Measurements from ENCODE around the gene IRAK1BP1.

Gene IRAK1BP1, protein sequence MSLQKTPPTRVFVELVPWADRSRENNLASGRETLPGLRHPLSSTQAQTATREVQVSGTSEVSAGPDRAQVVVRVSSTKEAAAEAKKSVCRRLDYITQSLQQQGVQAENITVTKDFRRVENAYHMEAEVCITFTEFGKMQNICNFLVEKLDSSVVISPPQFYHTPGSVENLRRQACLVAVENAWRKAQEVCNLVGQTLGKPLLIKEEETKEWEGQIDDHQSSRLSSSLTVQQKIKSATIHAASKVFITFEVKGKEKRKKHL

DNA sequence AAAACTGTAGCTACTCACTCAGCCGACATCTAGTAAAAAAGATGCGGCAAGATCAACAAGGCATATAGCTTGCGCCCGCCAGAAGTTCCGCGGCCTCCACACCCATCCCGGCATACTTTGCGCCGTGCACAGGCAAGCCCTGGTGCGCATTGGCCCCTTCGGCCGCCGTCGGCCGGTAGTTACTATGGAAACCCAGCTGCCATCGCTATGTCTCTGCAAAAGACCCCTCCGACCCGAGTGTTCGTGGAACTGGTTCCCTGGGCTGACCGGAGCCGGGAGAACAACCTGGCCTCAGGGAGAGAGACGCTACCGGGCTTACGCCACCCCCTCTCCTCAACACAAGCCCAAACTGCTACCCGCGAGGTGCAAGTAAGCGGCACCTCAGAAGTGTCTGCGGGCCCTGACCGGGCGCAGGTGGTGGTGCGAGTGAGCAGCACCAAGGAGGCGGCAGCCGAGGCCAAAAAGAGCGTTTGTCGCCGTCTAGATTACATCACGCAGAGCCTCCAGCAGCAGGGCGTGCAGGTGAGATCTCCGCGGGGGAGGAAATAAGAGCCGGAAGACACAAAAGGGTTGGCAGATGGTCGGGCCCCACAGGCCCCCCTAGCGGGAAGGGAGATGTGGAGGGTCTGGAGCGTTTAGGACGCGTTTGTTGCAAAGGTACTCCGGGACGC lies at the start of gene IRAK1BP1:
Gene IRAK1BP1, plus strand, starts transcription at position 182 of the 671 bp plus-strand sequence. Its CDS starts 26 bp downstream, at position 208.
- Mint-ChIP-seq H3K27me3 (no peaks in the 10 kb centered on the region), H3K4me1 (ENCODE audit: low read depth) (peaks cover 11% of the 10 kb centered on the region), H3K36me3 (ENCODE audit: low read depth) (peaks cover 9% of the 10 kb centered on the region), H3K9me3 (no peaks in the 10 kb centered on the region), H3K4me3 (peak within 1 kb of the TSS; percentile 89), H3K27ac (peak within 1 kb of the TSS; percentile 80)
- intact Hi-C loops (cut with micrococcal nuclease), result no loop called here

DNA sequence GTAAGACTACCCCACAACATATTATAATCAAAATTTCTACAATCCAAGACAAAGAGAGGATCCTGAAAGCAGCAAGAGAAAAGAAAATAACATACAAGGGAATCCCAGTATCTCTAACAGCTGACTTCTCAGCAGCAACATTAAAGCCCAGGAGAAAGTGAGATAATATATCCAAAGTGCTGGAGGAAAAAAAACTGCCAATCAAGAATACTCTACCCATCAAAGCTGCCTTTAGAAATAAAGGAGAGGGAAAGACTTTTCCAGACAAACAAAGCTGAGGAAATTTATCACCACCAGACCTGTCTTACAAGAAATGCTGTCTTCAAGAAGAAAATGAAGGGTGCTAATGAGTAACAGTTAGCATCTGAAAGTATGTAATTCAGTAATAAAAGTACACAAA lies 43.3 kb upstream of the IRAK1BP1 start:
- intact Hi-C loops (cut with micrococcal nuclease), result no loop called here
- no peak overlapping the region for H3K4me3 Mint-ChIP-seq
- no peak overlapping the region for H3K27ac Mint-ChIP-seq
- no peaks in the 10 kb centered on the region for H3K4me1 Mint-ChIP-seq (ENCODE audit: low read depth)
- no peaks in the 10 kb centered on the region for H3K27me3 Mint-ChIP-seq
- H3K36me3 Mint-ChIP-seq (ENCODE audit: low read depth), result no peaks in the 10 kb centered on the region
- peaks cover 21% of the 10 kb centered on the region for H3K9me3 Mint-ChIP-seq

DNA sequence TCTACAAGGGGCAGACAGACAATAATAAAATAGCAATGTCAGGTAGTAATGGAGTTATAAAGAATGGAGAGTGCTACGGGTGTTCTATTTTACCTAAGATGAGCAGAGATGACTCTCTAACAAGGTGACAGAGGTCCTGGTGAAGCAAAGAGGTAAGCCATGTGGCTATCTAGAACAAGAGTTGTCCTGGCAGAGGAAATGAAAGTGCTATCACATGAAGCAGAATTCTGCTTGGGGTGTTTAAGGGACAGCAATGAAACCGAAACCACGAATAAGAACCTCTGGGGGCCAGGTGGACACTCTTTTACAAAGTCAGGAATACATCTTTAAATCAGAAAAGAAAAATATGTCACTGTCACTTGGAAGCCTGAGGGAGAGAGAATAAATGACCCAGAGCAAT lies 37.9 kb upstream of the IRAK1BP1 start:
- intact Hi-C loops (cut with micrococcal nuclease), result no loop called here
- H3K9me3 Mint-ChIP-seq, result no peaks in the 10 kb centered on the region
- no peak overlapping the region for H3K4me3 Mint-ChIP-seq
- H3K4me1 Mint-ChIP-seq (ENCODE audit: low read depth), result peaks cover 5% of the 10 kb centered on the region
- H3K36me3 Mint-ChIP-seq (ENCODE audit: low read depth), result no peaks in the 10 kb centered on the region
- no peak overlapping the region for H3K27ac Mint-ChIP-seq
- H3K27me3 Mint-ChIP-seq, result no peaks in the 10 kb centered on the region

DNA sequence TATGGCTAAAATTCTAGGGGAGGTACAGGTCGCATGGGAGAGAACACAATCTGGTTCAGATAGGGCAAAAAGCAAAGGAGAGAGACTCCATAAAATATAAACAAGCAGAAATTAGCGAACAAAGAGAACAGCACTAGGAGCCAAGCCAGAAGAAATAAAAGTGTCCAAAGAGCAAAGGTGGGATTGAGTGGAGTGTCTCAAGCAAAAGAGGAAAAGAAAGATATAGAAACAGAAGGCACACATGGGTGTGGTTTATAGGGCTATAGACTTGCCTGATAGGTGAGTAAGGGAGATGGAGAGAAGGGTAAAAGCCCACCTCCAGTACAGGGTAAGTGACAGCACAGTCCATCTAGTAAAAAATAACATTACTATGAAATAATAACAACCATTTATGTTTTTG lies 36.5 kb upstream of the IRAK1BP1 start:
- Mint-ChIP-seq H3K4me1 (ENCODE audit: low read depth) (peaks cover 5% of the 10 kb centered on the region), H3K27me3 (no peaks in the 10 kb centered on the region), H3K9me3 (no peaks in the 10 kb centered on the region), H3K27ac (no peak overlapping the region), H3K36me3 (ENCODE audit: low read depth) (no peaks in the 10 kb centered on the region), H3K4me3 (no peak overlapping the region)
- intact Hi-C loops (cut with micrococcal nuclease), result no loop called here

DNA sequence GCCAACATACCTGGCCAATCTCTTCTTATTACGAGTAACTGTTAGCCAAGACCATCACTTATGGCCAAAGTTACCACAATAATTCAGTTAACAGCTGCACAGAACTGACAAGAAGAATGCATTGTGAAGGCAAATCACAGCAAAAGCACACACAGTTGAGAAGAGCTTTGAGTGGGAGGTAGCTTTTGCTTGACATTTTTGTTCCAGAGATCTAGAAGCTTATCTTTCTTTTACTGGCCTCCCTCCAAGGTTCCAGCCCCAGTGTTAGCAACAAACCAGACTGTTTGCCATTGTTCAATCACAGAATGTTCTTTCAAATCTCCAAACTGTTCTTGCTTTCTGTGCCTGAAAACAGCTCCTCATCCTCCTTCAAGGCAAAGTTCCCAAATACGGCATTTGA lies 35.9 kb upstream of the IRAK1BP1 start:
- peaks cover 5% of the 10 kb centered on the region for H3K4me1 Mint-ChIP-seq (ENCODE audit: low read depth)
- H3K4me3 Mint-ChIP-seq, result no peak overlapping the region
- no peaks in the 10 kb centered on the region for H3K27me3 Mint-ChIP-seq
- H3K36me3 Mint-ChIP-seq (ENCODE audit: low read depth), result no peaks in the 10 kb centered on the region
- no peaks in the 10 kb centered on the region for H3K9me3 Mint-ChIP-seq
- intact Hi-C loops (cut with micrococcal nuclease), result no loop called here
- no peak overlapping the region for H3K27ac Mint-ChIP-seq

DNA sequence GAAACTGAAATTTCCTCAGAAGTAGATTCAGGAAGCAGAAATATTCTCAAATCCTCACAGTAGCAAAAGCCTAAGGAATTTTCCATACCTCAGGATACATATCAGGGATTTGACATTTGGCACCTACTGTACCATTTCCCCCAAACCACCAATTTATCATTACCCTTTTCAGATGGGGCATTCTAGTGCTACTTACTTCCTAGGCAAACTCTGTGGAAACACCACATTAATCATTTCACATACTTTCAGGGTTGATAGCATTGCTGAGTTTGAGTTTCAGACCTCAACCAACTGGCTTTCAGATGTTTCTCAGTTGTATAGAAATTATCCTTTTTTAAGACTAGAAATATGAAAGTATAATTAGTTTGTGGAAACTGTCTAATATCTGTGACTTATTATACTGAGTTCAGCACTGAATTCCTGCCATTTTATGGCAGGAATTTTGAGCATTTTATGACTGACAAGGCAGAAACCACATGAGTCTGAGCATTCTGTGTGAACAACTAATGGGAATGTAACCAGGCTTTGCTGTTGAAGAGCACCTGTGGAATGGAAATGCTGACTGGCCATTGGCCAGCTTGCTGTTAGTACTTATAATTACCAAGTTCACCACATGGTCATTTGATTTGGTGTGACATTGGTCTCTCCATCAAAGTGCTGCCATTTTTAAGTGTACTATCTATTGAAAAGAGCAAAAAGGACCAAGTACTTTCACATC lies 35.1 kb upstream of the IRAK1BP1 start:
- H3K27ac Mint-ChIP-seq, result no peak overlapping the region
- intact Hi-C loops (cut with micrococcal nuclease), result no loop called here
- peaks cover 5% of the 10 kb centered on the region for H3K4me1 Mint-ChIP-seq (ENCODE audit: low read depth)
- H3K36me3 Mint-ChIP-seq (ENCODE audit: low read depth), result no peaks in the 10 kb centered on the region
- H3K4me3 Mint-ChIP-seq, result no peak overlapping the region
- H3K9me3 Mint-ChIP-seq, result no peaks in the 10 kb centered on the region
- H3K27me3 Mint-ChIP-seq, result no peaks in the 10 kb centered on the region

DNA sequence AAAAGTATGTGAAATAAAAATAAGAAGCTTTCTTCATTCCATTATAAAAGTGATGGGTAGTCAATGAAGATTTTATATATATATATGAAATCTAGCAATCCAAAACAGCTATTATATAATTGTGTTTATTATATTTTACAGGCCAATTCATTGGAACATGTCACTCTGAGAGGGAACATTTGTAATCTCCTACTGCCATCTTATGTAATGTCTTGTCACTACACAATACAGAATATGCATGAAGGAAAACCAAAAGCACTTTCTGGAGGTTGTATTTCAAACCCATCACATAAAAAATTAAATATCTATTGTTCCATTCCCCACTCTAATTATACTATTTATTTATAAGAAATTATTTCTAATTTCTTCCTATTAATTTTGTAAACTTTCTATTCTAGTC lies 31.5 kb upstream of the IRAK1BP1 start:
- Mint-ChIP-seq H3K27ac (no peak overlapping the region), H3K36me3 (ENCODE audit: low read depth) (no peaks in the 10 kb centered on the region), H3K9me3 (no peaks in the 10 kb centered on the region), H3K4me3 (no peak overlapping the region), H3K27me3 (peaks cover 3% of the 10 kb centered on the region), H3K4me1 (ENCODE audit: low read depth) (no peaks in the 10 kb centered on the region)
- intact Hi-C loops (cut with micrococcal nuclease), result no loop called here

DNA sequence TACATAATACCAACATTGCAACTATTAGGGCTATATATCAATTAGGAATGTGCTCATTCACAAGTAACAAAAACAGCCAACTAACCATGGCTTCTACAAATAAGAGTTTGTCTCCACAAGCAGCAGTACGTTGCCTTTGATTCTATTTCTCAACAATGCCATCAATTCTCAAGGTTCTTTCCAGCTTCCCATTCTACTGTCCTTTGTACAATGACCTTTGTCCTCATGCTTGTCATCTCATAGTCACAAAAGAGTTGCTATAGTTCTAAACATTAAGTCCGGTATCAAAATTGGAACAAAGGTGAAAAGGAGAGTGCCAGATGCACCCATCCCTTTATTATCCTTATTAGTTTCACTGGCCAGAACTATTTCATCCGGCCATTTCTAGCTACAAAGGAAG lies 30.8 kb upstream of the IRAK1BP1 start:
- Mint-ChIP-seq H3K9me3 (no peaks in the 10 kb centered on the region), H3K36me3 (ENCODE audit: low read depth) (no peaks in the 10 kb centered on the region), H3K4me1 (ENCODE audit: low read depth) (no peaks in the 10 kb centered on the region), H3K4me3 (no peak overlapping the region), H3K27ac (no peak overlapping the region), H3K27me3 (peaks cover 3% of the 10 kb centered on the region)
- intact Hi-C loops (cut with micrococcal nuclease), result no loop called here

DNA sequence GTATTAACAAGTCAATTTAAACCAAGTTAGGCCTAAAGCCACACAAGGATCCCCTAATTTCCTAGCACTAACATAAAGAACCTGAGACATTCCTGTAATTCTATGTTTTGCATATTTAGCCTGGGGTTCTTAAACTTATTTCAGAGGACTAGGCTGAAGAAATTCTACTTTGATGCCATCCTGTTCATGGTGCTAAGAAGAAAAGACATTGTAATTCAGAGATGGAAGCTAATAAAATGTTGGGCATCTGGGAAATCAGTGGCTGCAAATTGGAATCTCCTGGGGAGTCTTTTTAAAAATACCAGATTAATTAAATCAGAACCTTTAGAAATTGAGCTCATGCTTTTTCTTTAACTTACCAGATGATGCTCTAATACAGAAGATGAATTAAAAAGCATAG lies 26.2 kb upstream of the IRAK1BP1 start:
- H3K27me3 Mint-ChIP-seq, result peaks cover 3% of the 10 kb centered on the region
- intact Hi-C loops (cut with micrococcal nuclease), result no loop called here
- no peak overlapping the region for H3K27ac Mint-ChIP-seq
- H3K4me3 Mint-ChIP-seq, result no peak overlapping the region
- H3K9me3 Mint-ChIP-seq, result no peaks in the 10 kb centered on the region
- H3K36me3 Mint-ChIP-seq (ENCODE audit: low read depth), result no peaks in the 10 kb centered on the region
- no peaks in the 10 kb centered on the region for H3K4me1 Mint-ChIP-seq (ENCODE audit: low read depth)

DNA sequence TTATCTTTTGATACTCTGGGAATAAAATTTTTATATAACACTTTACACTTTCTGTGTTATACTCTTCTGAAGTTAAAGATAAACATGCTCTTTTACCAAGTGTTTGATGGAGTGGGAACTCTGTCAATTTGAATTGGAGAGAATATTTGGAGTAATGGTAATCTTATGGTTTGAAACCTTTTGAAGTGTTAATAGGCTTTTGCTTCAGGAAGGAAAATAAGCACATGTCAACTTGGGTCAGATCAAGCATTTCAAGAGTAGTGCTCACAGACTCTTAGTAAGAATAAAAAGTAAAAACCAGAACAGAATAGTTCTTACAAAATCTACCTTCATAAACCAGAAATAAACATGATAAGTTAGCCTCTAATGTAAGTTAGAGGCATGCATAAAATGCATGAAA lies 24.4 kb upstream of the IRAK1BP1 start:
- Mint-ChIP-seq H3K27me3 (peaks cover 2% of the 10 kb centered on the region), H3K4me1 (ENCODE audit: low read depth) (no peaks in the 10 kb centered on the region), H3K4me3 (no peak overlapping the region), H3K27ac (no peak overlapping the region), H3K36me3 (ENCODE audit: low read depth) (no peaks in the 10 kb centered on the region), H3K9me3 (no peaks in the 10 kb centered on the region)
- intact Hi-C loops (cut with micrococcal nuclease), result no loop called here

DNA sequence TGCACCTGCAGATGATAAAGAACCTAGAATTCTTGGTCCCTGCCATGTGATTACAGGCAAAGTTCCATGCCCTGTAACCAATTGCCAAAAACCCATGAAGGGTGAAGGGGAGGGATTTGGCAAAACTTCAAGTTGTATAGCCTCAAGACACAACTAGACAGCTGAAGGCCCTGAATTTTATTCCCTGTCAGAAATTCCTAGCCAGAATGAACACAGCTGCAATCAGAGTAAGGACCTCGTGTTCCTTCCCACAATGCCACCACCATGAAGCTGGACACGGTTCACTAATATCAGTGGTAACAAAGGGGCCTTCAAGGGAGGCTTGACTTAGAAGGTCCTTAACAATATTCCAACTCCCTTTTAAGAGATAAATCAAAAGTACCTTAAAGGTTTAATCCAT lies 22.5 kb upstream of the IRAK1BP1 start:
- peaks cover under 1% of the 10 kb centered on the region for H3K27me3 Mint-ChIP-seq
- H3K4me3 Mint-ChIP-seq, result no peak overlapping the region
- H3K36me3 Mint-ChIP-seq (ENCODE audit: low read depth), result no peaks in the 10 kb centered on the region

DNA sequence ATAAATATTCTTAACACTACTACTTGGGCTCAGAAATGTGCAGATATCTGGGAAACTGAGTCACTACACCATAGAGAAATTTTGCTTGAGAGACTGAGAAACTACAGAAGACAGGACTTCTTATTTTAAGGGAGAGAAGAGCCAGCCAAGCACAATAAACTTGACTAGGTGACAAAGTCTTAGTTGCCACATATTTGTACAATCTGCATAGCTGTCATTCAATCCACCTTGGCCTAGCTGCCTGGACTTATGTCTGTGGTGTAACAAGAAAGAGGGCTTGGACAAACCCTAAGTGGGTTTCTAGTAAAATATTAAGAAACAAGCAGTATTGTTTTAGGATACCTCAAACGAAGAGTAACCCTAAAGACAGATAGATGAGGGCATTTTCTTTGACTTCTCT lies 21.8 kb upstream of the IRAK1BP1 start:
- Mint-ChIP-seq H3K9me3 (no peaks in the 10 kb centered on the region), H3K27me3 (no peaks in the 10 kb centered on the region), H3K27ac (no peak overlapping the region), H3K4me3 (no peak overlapping the region), H3K4me1 (ENCODE audit: low read depth) (no peaks in the 10 kb centered on the region), H3K36me3 (ENCODE audit: low read depth) (no peaks in the 10 kb centered on the region)
- intact Hi-C loops (cut with micrococcal nuclease), result no loop called here

More for the DNA sequence above, 22.5 kb upstream of the IRAK1BP1 start:
- Mint-ChIP-seq H3K27ac (no peak overlapping the region), H3K4me1 (ENCODE audit: low read depth) (no peaks in the 10 kb centered on the region), H3K9me3 (no peaks in the 10 kb centered on the region)
- intact Hi-C loops (cut with micrococcal nuclease), result no loop called here

DNA sequence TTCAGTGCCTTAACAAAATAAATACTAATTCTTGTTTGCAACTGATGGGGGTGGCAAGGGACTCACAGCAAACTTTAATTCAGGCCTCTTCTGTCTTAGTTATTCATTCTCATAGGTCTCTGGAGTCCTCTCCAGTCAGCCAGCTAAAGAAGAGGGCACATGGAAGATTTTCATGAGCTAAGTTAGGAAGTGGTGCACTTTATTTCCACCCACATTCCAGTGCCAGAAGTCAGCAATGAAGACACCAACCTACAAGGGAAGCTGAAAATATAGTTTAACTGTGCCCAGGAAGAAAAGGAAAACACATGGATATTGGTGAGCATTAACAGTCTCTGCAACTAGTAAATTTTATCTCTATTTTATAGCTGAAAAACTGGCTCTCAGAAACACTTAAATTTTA lies 16.7 kb upstream of the IRAK1BP1 start:
- H3K36me3 Mint-ChIP-seq (ENCODE audit: low read depth), result no peaks in the 10 kb centered on the region
- H3K27me3 Mint-ChIP-seq, result no peaks in the 10 kb centered on the region
- no peaks in the 10 kb centered on the region for H3K9me3 Mint-ChIP-seq
- intact Hi-C loops (cut with micrococcal nuclease), result no loop called here
- no peak overlapping the region for H3K27ac Mint-ChIP-seq
- H3K4me3 Mint-ChIP-seq, result no peak overlapping the region
- no peaks in the 10 kb centered on the region for H3K4me1 Mint-ChIP-seq (ENCODE audit: low read depth)

DNA sequence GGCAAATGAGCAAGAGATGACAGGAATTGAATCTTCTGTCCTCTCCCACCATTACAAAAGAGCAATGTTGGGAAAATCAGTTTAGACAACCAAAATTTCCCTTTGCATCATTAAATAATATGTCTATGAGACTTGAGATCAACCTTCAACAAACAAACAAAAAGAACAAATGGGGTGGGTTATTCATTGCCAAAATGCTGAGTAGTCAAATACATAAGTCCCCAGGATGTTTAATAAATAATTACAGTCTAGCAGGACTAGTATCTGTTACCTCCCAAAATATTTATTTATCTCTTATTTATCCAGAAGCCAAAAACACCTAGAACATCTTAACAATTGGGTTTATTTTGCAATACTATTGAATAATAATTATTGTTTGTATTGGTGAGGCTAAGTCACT lies 16.2 kb upstream of the IRAK1BP1 start:
- intact Hi-C loops (cut with micrococcal nuclease), result no loop called here
- Mint-ChIP-seq H3K27ac (no peak overlapping the region), H3K4me3 (no peak overlapping the region), H3K4me1 (ENCODE audit: low read depth) (no peaks in the 10 kb centered on the region), H3K36me3 (ENCODE audit: low read depth) (no peaks in the 10 kb centered on the region), H3K27me3 (no peaks in the 10 kb centered on the region), H3K9me3 (no peaks in the 10 kb centered on the region)
